GM21723 (cell line): ENCODE data around the gene THSD1.

Experiments
- ATAC-seq: cut with Tn5 transposase; IDR thresholded peaks from one replicate; pipeline ENCODE4 v1.9.1; 2021; ENCODE audit warnings: mild to moderate bottlenecking, moderate library complexity; ENCODE audit not compliant: unreplicated experiment

Gene THSD1, protein sequence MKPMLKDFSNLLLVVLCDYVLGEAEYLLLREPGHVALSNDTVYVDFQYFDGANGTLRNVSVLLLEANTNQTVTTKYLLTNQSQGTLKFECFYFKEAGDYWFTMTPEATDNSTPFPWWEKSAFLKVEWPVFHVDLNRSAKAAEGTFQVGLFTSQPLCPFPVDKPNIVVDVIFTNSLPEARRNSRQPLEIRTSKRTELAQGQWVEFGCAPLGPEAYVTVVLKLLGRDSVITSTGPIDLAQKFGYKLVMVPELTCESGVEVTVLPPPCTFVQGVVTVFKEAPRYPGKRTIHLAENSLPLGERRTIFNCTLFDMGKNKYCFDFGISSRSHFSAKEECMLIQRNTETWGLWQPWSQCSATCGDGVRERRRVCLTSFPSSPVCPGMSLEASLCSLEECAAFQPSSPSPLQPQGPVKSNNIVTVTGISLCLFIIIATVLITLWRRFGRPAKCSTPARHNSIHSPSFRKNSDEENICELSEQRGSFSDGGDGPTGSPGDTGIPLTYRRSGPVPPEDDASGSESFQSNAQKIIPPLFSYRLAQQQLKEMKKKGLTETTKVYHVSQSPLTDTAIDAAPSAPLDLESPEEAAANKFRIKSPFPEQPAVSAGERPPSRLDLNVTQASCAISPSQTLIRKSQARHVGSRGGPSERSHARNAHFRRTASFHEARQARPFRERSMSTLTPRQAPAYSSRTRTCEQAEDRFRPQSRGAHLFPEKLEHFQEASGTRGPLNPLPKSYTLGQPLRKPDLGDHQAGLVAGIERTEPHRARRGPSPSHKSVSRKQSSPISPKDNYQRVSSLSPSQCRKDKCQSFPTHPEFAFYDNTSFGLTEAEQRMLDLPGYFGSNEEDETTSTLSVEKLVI

DNA sequence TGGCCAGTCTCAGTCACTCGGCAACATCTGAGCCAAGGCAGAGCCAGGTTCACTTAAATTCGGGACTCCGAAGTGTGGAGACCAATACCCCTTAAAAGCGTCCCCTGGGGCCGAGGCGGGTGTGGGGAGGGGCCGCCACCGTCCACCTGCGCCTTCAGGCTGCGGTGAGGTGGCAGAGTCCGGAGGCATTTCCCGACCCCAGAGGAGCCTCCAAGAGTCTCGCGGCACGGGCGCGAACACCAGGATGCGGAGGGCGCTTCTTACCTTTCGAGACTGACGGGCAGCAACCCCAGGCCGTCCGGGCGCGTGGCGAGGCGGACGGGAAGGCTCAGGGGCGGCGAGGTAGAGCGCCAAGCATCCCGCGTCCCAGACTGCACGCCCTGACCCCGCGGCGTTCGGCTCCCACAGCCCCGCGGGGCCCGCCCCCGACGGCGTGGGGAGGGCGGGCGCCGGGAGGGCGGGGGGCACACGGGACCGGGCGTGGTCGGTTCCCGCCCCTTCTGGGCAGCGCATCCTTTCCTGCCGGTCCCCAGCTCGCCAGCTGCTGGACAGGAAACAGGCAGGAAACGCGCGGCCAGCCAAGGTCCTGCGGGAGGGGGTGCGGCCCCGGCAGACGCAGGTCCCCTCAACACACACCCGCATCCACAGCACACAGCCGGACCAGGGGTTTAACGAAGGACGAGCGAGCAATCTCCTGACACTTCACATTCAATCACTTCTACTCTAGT is at the start of gene THSD1:
Gene THSD1 (minus strand): TSS at position 406 of the 728 bp plus-strand sequence. CDS start 3,572 bp downstream, outside the sequence.
- peak; percentile 56 for ATAC-seq

DNA sequence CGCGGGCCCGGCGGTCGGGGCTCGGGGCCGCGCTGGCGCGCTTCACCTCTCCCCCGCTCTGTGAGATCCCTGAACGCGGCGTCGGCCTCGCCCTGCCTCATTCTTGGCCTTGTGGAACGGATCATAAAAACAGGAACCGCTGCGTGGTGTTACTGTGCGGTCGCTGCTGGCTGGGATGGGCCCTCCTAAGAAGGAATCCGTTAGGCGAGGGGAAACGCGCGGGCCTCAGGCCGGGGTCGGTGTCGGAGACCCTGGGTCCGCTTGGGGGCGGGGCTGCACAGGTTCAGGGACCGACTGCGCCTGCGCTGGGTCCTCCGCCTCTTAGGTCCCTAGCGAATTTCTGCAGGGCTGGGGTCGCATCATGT is 49.7 kb upstream of the THSD1 start:
- ATAC-seq: peak; percentile 41

DNA sequence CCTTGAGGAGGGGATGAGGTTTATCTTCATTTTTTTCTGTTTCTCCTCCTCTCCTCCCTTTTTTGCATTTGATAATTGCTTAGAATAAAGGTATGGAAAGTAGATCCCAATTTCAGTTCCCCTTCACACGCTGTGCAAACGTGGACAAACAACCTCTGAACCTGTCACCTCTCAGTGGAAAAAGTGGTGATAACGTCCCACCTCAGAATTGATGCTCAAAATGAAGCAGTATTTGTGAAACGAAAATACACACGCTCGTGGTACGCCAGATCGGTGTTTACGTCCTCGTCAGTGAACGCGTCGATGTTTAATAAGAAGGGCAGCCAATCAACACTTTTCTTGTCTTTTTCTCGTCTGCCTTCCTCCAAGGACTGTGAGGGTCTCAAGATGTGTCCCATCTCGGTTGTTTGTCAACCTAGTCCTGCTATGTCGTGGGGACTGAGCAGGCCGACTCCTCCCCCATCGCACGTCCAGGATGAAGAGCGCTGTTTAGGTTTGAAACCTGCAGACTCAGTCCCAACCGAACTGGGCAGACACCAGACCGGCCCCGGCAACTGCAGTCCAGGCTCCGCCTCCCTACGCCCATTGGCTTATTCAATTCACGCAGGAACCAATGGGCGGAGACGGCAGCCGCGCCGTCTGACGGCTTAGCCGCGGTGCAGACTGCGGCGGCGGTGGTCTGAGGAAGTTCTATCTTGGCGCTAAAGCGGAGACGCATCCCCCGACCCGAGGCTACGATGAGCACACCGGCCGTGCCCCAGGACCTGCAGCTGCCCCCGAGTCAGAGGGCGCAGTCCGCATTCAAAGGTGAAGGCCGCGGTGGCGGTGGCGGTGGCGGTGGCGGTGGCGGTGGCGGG is 49.1 kb upstream of the THSD1 start, which contains the start of gene CKAP2:
Gene CKAP2 (plus strand): TSS at position 659 of the 857 bp plus-strand sequence. CDS start 79 bp downstream, at position 738.
- peak; percentile 81 for ATAC-seq

DNA sequence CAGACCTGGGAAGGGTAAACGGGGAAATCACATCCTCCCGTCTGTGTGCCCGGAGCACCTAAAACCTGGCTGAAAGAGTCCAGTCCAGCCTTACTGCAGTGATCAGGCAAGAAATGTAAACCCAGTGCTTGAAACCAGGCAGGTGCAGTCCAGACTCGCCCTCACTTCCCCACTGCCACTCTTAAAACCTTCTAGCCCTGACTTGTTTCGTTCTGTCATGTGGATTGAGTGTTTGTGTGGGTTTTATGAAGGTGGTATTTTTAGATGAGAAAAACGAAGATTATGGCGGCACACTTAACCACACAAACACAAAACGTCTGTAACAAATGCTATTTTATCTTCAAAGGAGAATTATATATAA is 48.5 kb upstream of the THSD1 start:
- peak; percentile 36 for ATAC-seq

DNA sequence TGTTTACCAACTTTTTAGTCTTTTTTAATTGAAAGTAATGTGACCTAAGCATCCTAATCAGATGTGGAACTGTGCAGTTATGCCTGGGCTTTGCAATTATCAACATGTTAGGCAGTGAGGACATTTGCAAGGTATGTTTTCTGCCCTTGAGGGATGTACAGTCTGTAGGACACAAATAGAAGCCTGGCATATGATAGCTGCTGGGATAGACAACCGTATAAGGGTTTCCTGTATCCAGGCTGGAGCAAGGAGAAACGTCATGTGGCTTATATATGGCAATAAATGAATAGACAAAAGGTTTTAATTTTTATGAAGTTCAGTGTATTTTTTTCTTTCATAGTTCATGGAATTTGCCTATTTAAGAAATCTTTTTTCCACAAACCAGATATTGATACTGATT is 46.5 kb upstream of the THSD1 start:
- ATAC-seq: no peak

DNA sequence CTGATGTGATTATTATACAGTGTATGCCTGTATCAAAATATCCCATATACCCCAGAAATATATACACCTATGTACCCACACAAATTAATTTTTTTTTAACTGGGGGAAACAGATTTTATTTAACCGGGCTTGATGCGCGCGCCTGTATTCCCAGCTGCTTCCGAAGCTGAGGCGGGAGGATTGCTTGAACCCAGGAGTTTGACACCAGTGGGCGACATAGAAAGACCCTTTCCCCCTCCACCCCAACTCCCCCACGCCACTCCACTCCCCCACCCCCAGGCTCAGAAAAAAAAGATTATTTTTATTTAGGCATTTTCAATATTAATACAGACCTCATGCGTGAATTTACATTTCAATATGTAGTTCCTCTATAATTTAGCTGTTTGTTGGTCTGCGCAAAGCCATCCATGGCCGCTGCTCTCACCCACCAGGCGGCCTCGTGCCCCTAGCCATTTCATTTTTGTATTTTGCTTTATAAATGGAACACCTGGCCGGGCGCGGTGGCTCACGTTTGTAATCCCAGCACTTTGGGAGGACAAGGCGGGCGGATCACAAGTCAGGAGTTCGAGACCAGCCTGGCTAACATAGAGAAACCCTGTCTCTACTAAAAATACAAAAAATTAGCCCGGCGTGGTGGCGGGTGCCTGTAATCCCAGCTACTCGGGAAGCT is 45.3 kb upstream of the THSD1 start:
- no peak for ATAC-seq

DNA sequence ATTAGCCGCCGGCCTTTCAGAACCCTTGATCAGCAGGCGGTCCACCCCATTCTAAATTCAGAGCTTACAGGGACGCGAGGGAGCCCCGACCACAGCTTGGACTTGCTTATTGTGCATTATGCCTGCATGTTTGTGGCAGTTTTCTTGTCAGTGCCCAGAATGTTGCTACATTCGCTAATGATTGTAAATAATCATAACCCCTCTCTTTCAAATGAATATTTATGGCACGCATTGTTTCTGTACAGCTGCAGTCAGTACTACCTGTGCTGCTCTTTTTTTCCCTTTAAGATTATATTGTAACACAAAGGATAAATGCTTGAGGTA is 44.8 kb upstream of the THSD1 start:
- ATAC-seq: no peak

DNA sequence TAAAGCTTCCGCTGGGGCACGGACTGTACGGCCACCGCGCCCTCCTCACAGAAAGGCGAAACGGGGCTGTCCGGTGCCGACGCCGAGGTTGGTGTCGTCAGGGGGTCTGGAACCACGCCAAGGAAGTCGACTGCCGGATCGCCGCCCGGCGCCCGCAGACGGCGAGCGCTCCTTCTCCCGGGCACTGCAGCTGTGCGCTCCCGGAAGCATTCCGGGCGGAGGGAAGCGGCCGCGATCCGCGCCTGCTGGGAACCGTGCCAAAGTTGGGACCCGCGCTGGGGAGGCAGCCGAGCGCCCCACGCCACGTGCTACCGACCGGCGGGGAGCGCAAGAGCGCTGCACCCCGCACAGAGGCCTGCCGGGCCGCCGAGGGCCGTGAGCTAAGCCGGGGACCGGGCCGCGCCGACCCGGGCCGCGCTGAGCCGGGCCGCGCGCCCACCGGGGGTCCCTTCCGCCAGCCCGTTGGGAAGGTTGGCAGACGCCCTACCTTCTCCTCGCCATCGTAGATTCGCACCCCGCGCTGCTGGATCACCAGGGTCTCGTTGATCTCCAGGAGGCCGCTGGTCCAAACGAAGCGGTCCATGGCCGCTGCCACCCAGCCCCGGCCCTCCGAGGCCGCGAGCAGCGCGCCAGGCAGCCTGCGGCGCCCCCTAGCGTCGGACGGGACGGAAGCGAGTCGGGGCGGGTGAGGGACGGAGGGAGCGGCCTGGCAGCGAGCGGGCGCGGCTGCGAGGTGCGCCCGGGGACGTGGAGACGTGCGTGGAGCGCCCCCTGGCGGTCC is 44.2 kb upstream of the THSD1 start, which contains the start of gene VPS36:
Gene VPS36 (minus strand): TSS at position 623 of the 781 bp plus-strand sequence. CDS start 40 bp downstream, at position 583.
- ATAC-seq: peak; percentile 70

DNA sequence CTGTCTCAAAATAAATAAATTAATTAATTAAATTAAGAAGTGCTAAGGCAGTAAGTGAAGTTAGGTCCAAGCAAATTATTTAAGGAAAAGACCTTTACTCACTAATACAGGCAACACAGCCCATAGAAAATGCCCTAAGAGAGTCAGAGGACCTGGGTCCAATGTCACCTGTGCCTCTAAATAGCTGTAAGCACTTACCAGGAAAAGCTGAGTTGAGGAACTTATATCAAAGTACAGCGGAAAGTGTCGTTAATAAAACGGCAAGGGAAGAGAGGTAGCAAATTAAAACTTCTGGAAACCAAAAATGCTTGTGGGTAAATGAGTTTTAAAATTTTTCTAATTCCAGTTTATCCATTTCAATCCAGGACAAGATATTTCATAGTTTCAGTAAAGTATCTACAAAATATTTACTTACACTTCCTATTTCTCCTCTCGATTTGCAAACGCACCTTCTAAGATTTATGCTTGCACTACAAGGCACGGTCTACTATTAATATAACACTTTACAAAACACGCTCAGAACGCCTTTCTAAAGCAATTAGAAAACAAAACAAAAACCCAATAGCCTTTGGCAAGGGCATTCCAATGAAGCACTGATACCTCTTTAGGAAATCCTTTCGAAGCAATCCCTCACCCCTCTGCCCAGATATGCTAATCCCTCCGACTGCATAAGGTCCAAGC is 43.5 kb upstream of the THSD1 start:
- no peak for ATAC-seq

DNA sequence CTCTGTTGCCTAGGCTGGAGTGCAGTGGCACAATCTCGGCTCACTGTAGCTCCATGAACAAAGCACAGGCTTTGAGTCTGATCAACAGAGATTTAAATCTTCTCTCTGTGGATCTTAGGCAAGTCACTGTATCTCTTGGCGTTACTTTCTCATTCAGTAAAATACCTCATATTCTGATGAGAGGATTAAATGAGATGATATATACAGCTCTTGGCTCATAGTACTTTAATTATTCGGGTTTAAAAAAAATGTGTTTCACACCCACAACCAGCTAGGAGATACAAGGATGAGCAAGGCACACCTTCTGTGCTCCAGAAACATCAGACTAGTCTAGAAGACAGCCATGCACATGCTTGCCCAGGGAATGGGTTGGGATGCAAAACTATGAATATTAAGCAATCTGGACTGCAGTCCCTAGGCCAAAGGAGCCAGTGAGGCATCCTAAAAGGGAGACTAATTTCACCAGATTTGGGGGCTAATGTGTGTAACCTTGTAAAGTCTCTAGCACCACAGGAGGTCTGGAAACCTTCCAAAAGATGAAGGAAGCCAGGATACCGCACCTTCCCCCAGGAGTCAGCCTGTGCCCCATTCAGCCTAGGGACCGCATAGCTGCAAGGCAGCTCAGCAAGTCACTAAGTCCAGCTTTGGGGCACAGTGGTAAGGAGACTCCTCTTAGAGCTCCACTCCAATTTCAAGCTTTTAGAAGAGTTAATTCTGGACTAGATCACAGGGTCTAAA is 42.0 kb upstream of the THSD1 start:
- no peak for ATAC-seq

DNA sequence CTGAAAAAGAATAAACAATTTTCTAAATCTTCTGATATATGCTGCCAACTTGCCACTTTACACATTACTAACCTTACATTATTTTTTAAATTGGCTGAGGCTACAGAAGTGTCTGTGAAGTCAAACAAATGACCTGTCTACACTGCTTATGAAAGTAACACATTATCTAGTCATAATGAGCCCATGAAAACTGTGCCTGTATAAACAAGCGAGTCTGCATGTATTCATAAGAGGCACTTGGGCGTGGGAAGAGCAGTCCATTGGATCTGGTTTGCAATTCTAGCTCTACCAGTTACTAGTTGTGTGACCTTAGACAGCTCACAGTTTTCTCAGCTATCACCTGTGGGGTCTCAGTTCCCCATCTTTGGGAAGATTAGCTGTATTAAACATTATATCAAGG is 41.4 kb upstream of the THSD1 start:
- ATAC-seq: no peak

DNA sequence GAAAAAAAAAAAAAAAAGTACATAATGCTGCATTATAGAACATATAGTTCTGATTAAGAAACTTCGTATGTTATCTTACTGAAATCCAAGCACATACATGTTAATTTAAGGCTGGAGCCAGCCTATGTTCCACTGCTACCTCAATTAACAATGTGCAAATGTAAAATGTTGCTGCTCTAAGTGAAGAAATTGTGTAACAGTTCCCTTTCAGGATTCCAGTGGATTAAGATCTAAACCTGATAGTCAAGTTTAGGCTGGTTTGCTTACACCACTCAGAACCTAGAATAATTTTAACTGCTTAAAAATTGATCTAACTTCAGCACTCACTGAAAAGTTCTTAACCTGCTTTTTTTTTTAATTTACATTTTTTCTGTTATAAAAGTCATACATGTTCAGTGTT is 40.3 kb upstream of the THSD1 start:
- no peak for ATAC-seq

DNA sequence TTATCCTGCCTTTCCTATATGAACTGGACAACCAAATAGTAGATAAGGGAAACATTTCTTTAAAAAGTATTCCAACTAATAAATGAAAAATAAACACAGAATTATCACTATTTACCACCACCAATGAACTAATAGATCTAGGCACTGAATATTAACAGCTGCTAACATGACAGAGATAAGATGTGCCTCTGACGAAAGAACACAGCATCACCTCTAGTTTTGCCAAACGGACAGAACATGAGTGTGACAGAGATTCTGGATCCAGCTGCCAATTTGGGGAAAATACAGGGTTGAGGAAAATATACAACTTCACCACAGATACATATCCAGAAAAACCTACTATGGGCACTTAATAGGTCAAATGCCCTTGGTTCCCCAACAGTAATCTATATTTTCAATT is 26.5 kb upstream of the THSD1 start:
- ATAC-seq: no peak

DNA sequence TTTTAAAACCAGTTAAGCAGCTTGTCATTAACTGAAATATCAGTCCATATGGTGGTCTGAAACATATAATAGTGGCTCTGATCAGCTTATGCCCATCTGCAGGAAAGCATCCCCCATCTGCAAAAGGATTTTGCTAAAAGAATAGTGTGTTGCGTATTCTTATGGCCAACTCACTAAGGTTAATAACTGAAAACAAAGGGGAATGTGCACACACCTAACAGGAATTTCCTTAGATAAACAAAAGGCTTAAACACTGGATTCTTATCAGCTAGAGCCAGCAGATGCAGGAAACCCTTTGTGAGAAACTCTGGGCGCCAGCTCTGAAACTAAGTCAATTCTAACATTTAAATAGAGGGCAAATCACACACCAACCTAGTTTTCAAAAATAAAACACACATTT is 22.3 kb upstream of the THSD1 start:
- ATAC-seq: no peak

DNA sequence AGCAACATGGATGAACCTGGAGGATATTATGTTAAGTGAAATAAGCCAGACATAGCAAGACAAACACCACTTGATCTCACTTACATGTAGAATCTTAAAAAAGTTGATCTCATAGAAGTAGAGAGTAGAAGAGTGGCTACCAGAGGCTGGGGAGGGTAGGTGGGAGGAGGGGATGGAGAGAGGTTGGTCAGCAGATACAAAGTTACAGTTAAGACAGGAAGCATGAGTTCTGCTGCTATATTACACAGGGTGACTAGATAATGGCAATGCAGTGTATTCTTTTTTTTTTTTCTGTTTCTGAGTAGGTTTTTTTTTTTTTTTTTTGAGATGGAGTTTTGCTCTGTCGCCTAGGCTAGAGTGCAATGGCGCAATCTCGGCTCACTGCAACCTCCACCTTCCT is 15.2 kb upstream of the THSD1 start:
- no peak for ATAC-seq

DNA sequence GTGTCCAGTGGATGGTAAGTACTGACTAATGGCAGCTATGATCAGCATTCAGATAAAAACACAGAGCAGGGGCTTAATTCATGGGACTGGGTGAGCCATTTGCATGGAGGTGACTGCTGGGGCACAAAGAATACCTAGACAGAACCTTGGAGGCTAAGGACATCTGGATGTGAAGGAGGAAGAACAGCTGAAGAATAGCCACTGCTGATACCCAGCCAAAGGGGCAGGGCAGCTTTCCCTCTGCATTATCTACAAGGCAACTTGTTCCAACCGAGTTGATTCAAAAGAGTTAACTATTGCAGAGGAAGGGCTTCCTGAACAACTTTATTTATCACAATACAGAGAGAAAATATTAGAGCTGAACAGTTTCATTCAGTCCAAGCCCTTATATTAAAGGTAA is 13.1 kb upstream of the THSD1 start:
- no peak for ATAC-seq

DNA sequence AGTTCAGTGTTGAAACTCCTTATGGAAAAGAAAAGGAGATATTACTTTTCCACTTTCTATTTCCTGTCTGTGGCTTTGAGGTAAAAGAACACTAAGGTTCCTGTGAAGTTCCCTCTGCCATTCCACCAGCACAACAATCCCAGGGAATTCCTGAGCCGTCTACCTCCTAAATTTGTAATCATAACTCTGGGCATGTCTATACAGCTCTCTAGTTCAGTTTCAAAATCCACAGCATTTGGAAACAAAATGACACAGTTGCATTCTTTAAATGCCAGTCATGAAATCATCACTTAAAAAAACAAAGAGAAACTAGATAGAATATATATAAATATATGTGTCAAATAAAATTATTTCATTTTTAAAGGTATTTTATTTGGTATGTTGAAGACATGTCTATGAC is 9.0 kb upstream of the THSD1 start:
- ATAC-seq: no peak

DNA sequence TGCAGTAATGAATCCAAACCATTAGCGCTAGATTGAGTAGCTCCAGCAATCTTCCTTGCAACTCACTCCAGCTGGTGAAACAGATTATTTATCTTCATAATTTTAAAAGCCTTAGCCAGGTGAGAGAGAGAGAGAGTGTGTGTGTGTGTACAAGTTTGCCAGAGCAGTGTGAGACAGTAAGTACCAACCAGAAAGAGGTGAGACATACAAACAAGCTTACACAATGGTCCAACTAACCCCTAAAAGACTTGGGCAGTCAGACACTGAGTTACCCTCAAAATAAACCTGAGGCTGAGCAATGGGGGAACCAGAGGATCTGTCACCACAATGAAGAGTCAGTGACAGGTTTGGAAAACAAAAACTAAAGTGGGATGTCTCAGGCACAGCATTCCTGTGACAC is 8.1 kb upstream of the THSD1 start:
- no peak for ATAC-seq
